ENCODE measurements around the gene GADD45A.

The GADD45A gene

GRCh38 chr1:67719329-67720196 is 34.6 kb downstream of the GADD45A start (continued):
- TF ChIP-seq ZNF704 (tag by site-specific recombination; IDR thresholded peaks at IDR 0.05), result no peak
- TF ChIP-seq PRDM2 (tag by site-specific recombination; IDR thresholded peaks at IDR 0.05; ENCODE audit: borderline replicate concordance), result no peak
- TF ChIP-seq ZNF280D (tag by site-specific recombination; IDR thresholded peaks at IDR 0.05), result no peak
- no peak for TF ChIP-seq ZBTB1 (tag by site-specific recombination; IDR thresholded peaks at IDR 0.05)
- TF ChIP-seq ZNF202 (tag by site-specific recombination; IDR thresholded peaks at IDR 0.05; ENCODE audit: borderline replicate concordance), result no peak
- no peak for TF ChIP-seq ZNF292 (tag by site-specific recombination; IDR thresholded peaks at IDR 0.05; ENCODE audit: borderline replicate concordance, low read depth)
- TF ChIP-seq ZNF18 (tag by site-specific recombination; IDR thresholded peaks at IDR 0.05), result no peak
- TF ChIP-seq KLF17 (tag by site-specific recombination; IDR thresholded peaks at IDR 0.05), result peak; percentile 45; the same call in 1 of the 2 replicates
- TF ChIP-seq ZNF549 (tag by site-specific recombination; IDR thresholded peaks at IDR 0.05), result 0 out of 2 replicates have a peak, but pooled peaks have one; percentile 20
- 0 out of 2 replicates have a peak, but pooled peaks have one; percentile 24 for TF ChIP-seq ZNF518A (tag by site-specific recombination; conservative IDR thresholded peaks at IDR 0.05; ENCODE audit: low read depth)
- TF ChIP-seq HOXD13 (CRISPR knock-in tag; IDR thresholded peaks at IDR 0.05; ENCODE audit: borderline replicate concordance), result no peak
- TF ChIP-seq ZEB2 (tag by site-specific recombination; IDR thresholded peaks at IDR 0.05), result peak; percentile 86
- TF ChIP-seq ZSCAN18 (tag by site-specific recombination; IDR thresholded peaks at IDR 0.05), result no peak
- TF ChIP-seq ZSCAN30 (tag by site-specific recombination; IDR thresholded peaks at IDR 0.05), result 0 out of 2 replicates have a peak, but pooled peaks have one; percentile 44
- TF ChIP-seq BCL11A (tag by site-specific recombination; IDR thresholded peaks at IDR 0.05; ENCODE audit: low read depth), result peak; percentile 59
- no peak for TF ChIP-seq ZNF37A (tag by site-specific recombination; IDR thresholded peaks at IDR 0.05)
